K562 (cell line): ENCODE data around the gene EFNA2.

Experiments
- BRCA1 ChIP-seq, 2 experiments: fragments of 450-650 bp in 1 of 2; sonication (generic) in 1 of 2; formaldehyde crosslinking in 1 of 2; IDR thresholded peaks; 2 replicates each; pipeline versions ENCODE4 v1.5.0 to v1.6.1; 2017 to 2020; ENCODE audit warnings: mild to moderate bottlenecking in 1 of 2, missing genetic modification reagents in 1 of 2
- CHD2 ChIP-seq: IDR thresholded peaks from 2 replicates; pipeline ENCODE4 v1.6.1; 2011; ENCODE audit warnings: low read depth, low read length
- DIDO1 ChIP-seq: fragments of 450-650 bp; IDR thresholded peaks from 2 replicates; pipeline ENCODE4 v1.6.1; 2016; ENCODE audit warnings: low read depth, missing biosample characterization, missing genetic modification characterization
- NR2C2 ChIP-seq, 2 experiments: fragments of 200-800 bp in 1 of 2; sonication (Bioruptor generic) in 1 of 2; sonication (generic) in 1 of 2; formaldehyde crosslinking in 1 of 2; IDR thresholded peaks; 2 replicates each; pipeline versions ENCODE4 v1.6.1 to v1.8.0; 2016 to 2022; ENCODE audit warnings: mild to moderate bottlenecking in 1 of 2, missing compliant biosample characterization in 1 of 2, missing genetic modification characterization in 1 of 2, missing genetic modification reagents in 1 of 2
- PYGO2 ChIP-seq: fragments of 450-650 bp; IDR thresholded peaks from 2 replicates; pipeline ENCODE4 v1.6.1; 2016; ENCODE audit warnings: mild to moderate bottlenecking, missing genetic modification characterization, moderate library complexity, missing compliant biosample characterization
- SREBF2 ChIP-seq: sonication (generic); formaldehyde crosslinking; IDR thresholded peaks from 2 replicates; pipeline ENCODE4 v1.4.0; 2020; ENCODE audit warnings: mild to moderate bottlenecking, missing genetic modification reagents
- TAF1 ChIP-seq: IDR thresholded peaks from 2 replicates; pipeline ENCODE4 v1.6.1; 2011; ENCODE audit warnings: mild to moderate bottlenecking, low read length, moderate library complexity; ENCODE audit not compliant: insufficient read depth, control insufficient read depth, severe bottlenecking; ENCODE audit errors: extremely low read depth
- ZNF24 ChIP-seq: fragments of 450-650 bp; IDR thresholded peaks from 2 replicates; pipeline ENCODE4 v1.6.1; 2016
- ZNF707 ChIP-seq: fragments of 250-450 bp; sonication (Bioruptor Pico); conservative IDR thresholded peaks from 2 replicates; pipeline ENCODE4 v1.8.0; 2022; ENCODE audit warnings: inconsistent platforms, mild to moderate bottlenecking, moderate library complexity
- TF ChIP-seq, protein P1 (sequence below): sonication (generic); formaldehyde crosslinking; IDR thresholded peaks from 2 replicates; pipeline ENCODE4 v1.8.0; 2022; ENCODE audit warnings: mild to moderate bottlenecking, missing genetic modification reagents
- TF ChIP-seq, protein P2 (sequence below): fragments of 250-450 bp; sonication (Bioruptor Pico); IDR thresholded peaks from 2 replicates; pipeline ENCODE4 v1.5.0; 2021; ENCODE audit warnings: mild to moderate bottlenecking, borderline replicate concordance
- TF ChIP-seq, protein P3 (sequence below), 2 experiments: fragments of 450-650 bp; formaldehyde crosslinking in 1 of 2; IDR thresholded peaks; 2 replicates each; pipeline versions ENCODE4 v1.4.0 to v1.6.1; 2014 to 2020; ENCODE audit warnings: mild to moderate bottlenecking in 2 of 2, borderline replicate concordance in 1 of 2, low read depth in 1 of 2

DNA sequence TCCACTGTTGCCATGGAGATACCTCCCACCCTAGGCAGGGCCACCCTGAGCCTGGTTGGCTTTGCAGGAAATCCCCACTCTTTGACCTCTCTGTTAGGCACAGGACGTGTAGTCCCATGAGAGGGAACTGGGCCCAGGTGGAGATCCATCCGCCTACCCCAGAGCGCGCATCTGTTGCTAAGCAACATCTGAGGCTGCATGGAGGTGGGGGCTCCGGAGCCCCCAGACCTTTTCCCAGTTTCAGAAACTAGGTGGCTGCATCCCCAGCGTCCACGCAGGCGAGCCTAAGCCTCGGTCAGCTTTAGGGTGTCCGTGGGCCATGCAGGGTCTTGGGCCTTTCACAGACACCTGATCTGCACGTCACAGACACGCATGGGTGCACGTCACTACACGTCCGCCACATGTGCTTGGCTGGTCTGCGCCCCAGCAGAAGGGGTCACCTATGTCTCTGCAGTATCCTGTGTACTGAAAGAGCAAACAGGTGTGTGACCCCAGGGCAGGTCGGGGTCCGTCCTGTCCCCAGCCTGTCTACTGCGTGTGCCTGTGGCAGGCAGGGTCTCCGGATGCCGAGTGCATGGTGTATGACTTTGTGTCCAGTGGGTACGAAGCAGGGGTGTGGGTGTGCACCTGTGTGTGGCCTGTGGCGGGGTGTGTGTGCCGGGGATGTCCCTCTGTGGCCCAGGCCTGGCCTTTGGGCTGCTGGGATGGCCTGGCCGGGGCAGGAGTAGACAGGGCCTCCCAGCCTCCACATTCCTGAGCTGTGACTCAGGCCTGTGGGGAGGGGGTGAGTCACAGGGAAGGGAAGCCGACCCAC is 20.7 kb upstream of the EFNA2 start:
- TF ChIP-seq PYGO2 (tag) (no peak), TAF1 (no peak), CHD2 (no peak), DIDO1 (tag) (no peak), ZNF24 (no peak), NR2C2 (CRISPR knock-in tag; IDR thresholded peaks at IDR 0.05) (no peak), NR2C2 (tag; IDR thresholded peaks at IDR 0.05) (no peak), ZNF707 (no peak), BRCA1 (IDR thresholded peaks at IDR 0.05) (no peak), BRCA1 (CRISPR knock-in tag; IDR thresholded peaks at IDR 0.05) (no peak), SREBF2 (no peak)
- TF ChIP-seq, protein P1, sequence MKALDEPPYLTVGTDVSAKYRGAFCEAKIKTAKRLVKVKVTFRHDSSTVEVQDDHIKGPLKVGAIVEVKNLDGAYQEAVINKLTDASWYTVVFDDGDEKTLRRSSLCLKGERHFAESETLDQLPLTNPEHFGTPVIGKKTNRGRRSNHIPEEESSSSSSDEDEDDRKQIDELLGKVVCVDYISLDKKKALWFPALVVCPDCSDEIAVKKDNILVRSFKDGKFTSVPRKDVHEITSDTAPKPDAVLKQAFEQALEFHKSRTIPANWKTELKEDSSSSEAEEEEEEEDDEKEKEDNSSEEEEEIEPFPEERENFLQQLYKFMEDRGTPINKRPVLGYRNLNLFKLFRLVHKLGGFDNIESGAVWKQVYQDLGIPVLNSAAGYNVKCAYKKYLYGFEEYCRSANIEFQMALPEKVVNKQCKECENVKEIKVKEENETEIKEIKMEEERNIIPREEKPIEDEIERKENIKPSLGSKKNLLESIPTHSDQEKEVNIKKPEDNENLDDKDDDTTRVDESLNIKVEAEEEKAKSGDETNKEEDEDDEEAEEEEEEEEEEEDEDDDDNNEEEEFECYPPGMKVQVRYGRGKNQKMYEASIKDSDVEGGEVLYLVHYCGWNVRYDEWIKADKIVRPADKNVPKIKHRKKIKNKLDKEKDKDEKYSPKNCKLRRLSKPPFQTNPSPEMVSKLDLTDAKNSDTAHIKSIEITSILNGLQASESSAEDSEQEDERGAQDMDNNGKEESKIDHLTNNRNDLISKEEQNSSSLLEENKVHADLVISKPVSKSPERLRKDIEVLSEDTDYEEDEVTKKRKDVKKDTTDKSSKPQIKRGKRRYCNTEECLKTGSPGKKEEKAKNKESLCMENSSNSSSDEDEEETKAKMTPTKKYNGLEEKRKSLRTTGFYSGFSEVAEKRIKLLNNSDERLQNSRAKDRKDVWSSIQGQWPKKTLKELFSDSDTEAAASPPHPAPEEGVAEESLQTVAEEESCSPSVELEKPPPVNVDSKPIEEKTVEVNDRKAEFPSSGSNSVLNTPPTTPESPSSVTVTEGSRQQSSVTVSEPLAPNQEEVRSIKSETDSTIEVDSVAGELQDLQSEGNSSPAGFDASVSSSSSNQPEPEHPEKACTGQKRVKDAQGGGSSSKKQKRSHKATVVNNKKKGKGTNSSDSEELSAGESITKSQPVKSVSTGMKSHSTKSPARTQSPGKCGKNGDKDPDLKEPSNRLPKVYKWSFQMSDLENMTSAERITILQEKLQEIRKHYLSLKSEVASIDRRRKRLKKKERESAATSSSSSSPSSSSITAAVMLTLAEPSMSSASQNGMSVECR (CRISPR knock-in tag) = no peak
- TF ChIP-seq, protein P2, sequence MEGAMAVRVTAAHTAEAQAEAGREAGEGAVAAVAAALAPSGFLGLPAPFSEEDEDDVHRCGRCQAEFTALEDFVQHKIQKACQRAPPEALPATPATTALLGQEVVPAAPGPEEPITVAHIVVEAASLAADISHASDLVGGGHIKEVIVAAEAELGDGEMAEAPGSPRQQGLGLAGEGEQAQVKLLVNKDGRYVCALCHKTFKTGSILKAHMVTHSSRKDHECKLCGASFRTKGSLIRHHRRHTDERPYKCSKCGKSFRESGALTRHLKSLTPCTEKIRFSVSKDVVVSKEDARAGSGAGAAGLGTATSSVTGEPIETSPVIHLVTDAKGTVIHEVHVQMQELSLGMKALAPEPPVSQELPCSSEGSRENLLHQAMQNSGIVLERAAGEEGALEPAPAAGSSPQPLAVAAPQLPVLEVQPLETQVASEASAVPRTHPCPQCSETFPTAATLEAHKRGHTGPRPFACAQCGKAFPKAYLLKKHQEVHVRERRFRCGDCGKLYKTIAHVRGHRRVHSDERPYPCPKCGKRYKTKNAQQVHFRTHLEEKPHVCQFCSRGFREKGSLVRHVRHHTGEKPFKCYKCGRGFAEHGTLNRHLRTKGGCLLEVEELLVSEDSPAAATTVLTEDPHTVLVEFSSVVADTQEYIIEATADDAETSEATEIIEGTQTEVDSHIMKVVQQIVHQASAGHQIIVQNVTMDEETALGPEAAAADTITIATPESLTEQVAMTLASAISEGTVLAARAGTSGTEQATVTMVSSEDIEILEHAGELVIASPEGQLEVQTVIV (CRISPR knock-in tag) = no peak
- TF ChIP-seq, protein P3, sequence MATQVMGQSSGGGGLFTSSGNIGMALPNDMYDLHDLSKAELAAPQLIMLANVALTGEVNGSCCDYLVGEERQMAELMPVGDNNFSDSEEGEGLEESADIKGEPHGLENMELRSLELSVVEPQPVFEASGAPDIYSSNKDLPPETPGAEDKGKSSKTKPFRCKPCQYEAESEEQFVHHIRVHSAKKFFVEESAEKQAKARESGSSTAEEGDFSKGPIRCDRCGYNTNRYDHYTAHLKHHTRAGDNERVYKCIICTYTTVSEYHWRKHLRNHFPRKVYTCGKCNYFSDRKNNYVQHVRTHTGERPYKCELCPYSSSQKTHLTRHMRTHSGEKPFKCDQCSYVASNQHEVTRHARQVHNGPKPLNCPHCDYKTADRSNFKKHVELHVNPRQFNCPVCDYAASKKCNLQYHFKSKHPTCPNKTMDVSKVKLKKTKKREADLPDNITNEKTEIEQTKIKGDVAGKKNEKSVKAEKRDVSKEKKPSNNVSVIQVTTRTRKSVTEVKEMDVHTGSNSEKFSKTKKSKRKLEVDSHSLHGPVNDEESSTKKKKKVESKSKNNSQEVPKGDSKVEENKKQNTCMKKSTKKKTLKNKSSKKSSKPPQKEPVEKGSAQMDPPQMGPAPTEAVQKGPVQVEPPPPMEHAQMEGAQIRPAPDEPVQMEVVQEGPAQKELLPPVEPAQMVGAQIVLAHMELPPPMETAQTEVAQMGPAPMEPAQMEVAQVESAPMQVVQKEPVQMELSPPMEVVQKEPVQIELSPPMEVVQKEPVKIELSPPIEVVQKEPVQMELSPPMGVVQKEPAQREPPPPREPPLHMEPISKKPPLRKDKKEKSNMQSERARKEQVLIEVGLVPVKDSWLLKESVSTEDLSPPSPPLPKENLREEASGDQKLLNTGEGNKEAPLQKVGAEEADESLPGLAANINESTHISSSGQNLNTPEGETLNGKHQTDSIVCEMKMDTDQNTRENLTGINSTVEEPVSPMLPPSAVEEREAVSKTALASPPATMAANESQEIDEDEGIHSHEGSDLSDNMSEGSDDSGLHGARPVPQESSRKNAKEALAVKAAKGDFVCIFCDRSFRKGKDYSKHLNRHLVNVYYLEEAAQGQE (IDR thresholded peaks at IDR 0.05; ENCODE audit: borderline replicate concordance) = peak; percentile 26; the same call in 1 of the 2 replicates
- TF ChIP-seq, protein P3 (CRISPR knock-in tag; IDR thresholded peaks at IDR 0.05; ENCODE audit: low read depth) = no peak
